GM11168 (cell line): ENCODE results near the gene UTS2B.
"Not testable (repeated sequence)": the region's sequence is repeated elsewhere in the genome, so short reads cannot be mapped to it uniquely, and the experiment has no call there.

Source experiments
- in situ Hi-C: fragments of 300-500 bp; cut with MboI; formaldehyde crosslinking; loops from one replicate; pipeline ENCODE4 v1.12.0; 2022; ENCODE audit warnings: low sequenced_read_pairs; ENCODE audit not compliant: unreplicated experiment

UTS2B gene

DNA sequence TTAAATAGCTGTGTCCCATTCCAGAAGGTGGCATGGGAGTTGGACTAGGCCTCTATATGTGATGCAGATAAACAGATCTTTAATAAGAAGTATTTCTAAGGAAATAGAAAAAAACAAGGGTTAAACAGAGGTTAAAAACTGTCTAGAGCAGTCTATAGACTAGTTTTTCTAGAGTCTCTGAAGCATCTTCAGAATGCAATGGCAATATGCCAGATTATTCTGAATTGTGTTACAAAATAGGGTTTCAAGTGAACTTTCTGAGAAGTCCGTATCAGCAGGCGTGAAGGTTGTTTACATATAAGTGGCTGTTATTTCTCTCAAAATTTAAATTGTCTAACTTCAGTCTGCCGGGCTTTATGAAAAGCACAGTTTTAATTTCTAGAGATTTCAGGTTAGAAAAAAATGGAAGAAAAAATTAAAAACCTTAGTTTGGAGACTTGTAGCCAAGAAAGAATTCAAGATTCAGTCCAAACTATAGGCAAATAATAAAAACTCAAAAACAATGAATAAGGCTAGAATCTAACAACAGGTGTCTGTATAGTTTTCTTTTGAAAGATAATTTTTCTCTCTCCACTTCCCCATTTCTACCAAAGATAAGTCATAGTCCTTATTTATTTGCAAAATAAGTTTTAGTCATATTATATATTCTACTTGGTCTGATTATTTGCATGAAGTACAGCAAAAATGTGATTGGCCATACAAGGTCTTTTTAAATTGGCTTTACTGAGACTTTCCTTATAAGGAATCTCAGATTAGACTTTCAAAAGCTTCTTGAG is 76.0 kb downstream of the UTS2B start:
- in situ Hi-C loops = no loop called here

GRCh38 chr3:191253089-191253799 is 77.1 kb downstream of the UTS2B start:
- in situ Hi-C loops = no loop called here

DNA sequence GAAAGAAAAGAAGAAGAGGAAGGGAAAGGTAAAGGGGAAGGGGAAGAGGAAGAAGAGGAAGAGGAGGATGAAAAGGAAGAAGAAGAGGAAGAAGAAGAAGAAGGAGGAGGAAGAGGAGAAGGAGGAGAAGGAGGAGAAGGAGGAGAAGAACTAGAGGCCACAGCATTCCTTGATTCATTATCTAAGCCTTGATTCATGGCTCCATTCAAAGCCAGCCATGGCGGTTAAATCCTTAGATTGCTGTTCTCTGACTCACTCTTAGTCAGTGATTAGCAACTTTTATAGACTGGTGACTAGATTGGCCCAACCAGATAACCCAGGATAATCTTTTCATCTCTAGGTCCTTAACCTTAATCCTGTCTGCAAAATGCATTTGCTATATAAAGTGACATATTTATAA is 83.7 kb downstream of the UTS2B start:
- in situ Hi-C loops = no loop called here

DNA sequence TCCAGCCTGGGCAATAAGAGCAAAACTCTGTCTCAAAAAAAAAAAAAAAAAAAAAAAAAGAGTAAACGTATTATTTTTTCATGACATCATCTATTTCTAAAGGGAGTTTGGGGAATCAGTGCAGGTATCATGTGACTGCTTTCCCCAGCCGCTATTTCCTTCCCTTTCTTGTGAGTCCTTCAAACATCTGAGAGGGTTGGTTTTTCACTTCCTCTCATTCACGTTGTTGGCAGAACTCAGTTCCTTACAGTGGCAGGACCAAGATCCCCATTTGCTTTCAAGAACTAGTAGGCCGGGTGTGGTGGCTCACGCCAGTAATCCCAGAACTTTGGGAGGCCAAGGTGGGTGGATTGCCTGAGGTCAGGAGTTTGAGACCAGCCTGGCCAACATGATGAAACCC is 84.3 kb downstream of the UTS2B start:
- in situ Hi-C loops = not testable (repeated sequence)

DNA sequence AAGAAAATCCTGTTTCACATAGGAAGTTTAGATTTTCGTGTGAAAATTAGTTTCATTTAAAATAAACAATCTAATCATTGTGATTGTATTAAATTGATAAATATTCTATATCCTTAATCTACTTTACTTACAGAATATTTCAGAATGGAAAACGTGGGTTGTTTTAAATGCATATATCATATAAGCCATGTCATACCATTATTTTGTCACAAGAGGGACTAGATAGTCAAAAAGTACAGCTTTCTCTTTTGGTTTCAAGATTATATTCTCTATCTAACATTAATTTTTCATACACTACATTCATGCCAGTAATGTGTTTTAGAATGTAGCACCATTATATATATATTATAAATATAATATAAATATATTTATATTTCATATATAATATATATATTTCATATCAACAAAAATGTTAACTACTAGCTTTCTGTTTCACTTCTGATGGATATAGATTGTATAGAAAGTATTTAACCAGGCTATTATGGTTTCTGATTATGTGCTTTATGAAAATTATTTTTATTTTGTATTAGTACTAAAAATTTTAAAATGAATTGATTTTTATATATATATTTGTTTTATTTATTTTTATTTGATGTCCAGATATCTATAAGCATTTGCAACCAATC is 86.0 kb downstream of the UTS2B start:
- in situ Hi-C loops = no loop called here

DNA sequence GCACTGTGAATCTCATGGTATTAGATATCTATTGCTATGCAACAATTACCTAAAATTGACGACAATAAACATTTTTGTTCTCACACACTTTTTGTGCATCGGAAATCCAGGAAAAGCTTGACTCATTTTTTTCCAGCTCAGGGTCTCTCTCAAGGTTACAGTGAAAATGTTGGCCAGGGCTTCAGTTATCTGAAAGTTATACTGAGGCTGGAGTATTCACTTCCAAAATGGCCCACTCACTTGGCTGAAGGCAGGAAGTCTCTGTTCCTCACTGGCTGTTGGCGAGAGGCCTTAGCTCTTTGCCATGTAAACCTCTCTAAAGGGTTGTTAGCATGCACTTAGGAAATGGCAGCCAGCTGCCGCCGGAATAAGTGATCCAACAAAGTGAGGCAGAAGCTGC is 89.8 kb downstream of the UTS2B start:
- in situ Hi-C loops = no loop called here

DNA sequence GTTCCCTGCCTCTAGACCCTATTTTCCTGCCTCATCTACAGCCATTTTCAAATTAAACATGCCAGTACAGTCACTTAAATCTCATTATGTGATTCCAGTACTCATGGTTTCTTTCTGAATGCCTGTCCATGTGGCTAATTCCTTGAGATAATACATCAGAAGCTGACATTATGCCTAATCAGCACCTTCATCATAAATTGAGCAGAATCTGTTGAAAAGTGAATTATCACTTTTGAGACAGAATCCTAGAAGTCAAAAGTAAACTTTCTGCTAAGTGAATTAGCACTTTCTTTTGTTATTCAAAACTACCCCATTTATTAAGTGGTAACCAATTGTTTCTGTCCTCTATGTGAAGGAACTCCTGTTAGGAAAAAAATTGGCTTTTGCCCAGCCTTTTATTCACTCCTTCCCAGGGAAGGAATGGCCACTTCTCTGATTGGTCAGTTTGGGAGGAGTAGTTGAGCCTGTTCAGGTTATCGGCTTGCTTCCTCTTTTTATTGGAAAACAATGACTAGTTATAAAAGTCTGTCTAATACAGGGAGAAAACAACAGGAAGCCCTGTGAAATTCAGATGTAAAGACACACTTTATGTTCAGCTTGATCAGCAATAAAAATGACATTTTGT is 90.8 kb downstream of the UTS2B start:
- in situ Hi-C loops = loop anchor here (10.0 kb wide), 1 partner anchor 125 kb away; no protein-coding TSS in a partner anchor

DNA sequence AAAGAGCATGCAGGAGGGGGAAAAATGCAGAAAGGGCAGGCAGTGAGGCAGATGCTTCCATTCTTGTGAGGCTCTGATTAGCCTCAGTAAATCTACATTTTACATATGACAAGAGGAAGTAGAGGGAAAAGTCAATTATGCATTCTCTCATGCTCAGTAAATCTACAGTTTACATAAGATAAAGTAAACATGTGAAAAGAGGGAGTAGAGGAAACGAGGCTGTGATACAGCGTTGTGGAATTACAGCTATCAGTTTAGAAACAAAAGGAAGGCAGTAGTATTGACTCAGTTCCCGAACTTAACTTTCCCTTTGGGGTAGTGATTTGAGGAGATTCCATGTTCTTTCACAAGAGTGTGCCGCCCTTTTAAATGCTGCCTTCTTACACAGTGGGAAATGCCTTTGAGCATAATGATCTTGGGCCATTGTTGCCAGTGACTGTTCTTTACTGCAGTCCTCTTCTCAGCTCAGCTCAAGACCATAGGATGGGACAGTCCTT is 92.0 kb downstream of the UTS2B start:
- in situ Hi-C loops = loop anchor here (10.0 kb wide), 1 partner anchor 126 kb away; no protein-coding TSS in a partner anchor

DNA sequence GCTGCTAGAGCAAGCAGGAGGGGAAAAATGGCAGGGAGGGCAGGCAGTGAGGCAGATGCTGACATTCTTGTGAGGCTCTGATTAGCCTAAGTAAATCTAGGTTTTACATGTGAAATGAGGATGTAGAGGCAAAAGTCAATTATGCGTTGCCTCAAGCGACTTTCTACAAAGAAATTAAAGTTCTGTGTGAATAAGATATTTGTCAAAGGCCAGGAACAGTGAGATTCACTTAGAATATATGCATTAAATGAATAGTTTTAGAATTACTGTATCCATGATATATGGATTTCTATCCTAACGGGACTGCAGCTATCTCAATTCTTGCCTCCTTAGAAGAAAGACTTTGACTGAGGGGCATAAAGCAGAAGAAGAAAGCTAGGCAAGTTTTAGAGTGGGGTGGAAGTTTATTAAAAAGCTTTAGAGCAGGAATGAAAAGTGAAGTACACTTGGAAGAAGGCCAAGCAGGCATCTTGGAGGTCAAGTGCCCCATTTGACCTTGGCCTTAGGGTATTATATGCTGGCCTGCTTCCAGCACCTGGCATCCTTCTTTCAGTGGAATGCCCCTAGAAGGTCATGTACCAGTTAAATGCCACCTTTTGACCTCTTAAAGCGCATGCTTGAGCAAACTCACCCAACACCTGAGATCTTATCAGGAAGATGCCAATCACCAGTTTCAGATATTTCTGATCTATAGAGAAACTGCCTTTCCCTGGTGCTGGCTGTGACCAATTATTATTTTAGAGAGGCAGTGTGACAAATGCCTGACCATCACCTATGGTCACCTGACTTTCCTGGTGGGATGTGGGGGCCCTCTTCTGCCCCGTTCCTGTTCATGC is 93.1 kb downstream of the UTS2B start:
- in situ Hi-C loops = loop anchor here (10.0 kb wide), 1 partner anchor 128 kb away; no protein-coding TSS in a partner anchor

GRCh38 chr3:191236646-191237045 is 93.7 kb downstream of the UTS2B start:
- in situ Hi-C loops = loop anchor here (10.0 kb wide), 1 partner anchor 128 kb away; no protein-coding TSS in a partner anchor

DNA sequence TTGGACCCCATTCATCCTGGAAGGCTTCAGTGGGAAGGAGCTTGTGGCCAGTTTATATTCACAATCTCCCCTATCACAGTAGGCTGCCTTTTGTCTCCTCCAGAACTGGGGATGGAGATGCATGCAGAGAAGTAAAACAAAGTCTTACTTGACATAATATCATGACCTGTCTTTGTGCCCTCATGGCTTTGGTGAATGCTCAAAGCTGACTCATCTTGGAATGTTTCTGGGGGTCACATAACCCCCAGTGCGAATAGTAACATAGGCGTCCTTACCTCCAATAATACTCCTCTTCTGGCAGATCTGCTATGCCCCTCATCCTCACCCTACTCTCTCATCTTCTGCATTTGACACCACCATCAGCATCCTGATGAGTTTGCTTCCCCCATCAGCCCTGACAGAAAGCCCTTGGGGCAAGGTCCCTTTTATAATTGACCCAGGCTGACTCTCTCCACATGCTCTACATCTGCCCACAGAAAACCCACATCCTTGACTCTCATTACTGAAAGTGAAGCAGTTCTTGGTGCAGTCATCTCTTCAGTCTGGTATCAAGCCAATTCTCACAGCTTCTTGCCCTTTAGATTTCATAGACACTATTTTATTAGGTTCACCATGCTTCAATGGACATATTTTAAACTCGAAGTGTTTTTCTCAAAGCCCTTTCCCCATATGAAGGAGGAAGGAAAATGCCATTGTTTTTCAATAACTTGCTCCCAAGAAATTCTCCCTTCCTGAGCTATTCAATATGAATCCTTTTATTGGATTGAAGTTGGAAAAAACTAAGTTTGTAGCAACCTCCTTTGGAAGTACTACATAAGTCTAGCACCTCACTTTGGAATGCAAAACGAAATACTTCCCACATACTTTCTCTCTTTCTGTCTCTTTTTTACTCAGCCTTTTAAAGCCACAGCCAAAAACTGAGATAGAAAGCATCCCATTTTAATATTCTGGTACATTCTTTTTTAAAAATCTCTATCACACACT is 94.7 kb downstream of the UTS2B start:
- in situ Hi-C loops = loop anchor here (10.0 kb wide), 1 partner anchor 129 kb away; no protein-coding TSS in a partner anchor

GRCh38 chr3:191234216-191234615 is 96.1 kb downstream of the UTS2B start:
- in situ Hi-C loops = loop anchor here (10.0 kb wide), 1 partner anchor 131 kb away; no protein-coding TSS in a partner anchor

DNA sequence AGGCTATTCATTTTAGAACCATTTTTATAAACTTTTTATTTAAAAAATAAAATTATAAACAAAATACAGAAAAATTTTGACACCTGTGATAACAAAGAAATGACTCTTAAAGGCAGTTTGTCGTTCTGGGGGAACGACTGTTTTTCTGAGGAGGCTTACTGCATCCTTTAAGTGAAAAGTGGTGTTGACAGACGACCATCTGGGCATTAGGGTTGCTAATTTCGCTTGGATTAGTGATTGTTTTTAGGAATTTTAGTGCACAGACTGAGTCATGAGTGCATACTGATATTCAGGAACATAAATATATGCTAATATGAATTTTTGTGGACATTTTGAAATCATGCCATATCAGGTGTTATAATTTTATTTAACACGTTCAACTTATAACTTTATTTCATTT is 102.8 kb downstream of the UTS2B start:
- in situ Hi-C loops = no loop called here

DNA sequence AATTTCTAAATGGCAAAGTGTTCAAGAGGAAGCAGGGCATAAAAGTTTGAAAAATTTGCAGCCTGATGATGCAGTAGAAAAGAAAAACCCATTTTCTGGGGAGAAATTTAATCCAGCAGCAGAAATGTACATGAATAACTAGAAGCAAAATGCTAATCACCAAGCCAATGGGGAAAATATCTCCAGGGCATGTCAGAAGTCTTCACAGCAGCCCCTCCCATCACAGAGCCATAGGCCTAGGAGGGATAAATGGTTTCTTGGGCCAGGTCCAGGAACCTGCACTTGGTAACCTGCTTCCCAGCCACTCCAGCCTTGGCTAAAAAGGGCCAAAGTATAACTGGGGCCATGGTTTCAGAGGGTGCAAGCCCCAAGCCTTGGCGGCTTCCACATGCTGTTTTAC is 108.7 kb downstream of the UTS2B start:
- in situ Hi-C loops = no loop called here

DNA sequence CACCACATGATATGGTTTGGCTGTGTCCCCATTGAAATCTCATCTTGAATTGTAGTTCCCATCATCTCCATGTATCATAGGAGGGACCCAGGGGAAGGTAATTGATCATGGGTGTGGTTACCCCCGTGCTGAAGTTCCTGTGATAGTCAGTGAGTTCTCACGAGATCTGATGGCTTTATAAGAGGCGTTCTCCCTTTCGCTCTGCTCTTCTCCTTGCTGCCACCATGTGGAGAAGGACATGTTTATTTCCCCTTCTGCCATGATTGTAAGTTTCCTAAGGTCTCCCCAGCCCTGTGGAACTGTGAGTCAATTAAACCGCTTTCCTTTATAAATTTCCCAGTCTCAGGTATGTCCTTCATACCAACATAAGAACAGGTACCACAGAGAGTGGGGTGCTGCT is 109.4 kb downstream of the UTS2B start:
- in situ Hi-C loops = no loop called here

DNA sequence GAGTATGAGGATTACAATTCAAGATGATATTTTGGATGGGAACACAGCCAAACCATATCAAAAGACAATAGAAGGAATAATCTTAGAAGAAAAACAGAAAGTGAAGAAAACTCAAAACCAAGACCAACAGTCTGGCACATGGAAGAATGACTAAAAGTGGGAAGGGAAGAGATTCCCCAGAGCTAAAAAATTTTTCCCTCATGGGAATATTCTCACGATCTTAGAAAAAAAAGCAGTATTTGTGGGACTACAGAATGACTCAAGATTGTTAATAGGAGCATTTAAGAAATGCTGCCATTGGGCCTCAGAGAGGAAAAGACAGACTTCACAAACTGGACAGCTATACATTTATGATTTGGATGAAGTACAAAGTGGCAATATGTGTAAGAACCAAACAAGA is 113.0 kb downstream of the UTS2B start:
- in situ Hi-C loops = no loop called here
